K562 (cell line): ENCODE results near the gene TFAP2A. TPM values are rescaled to one million over a fixed set of nuclear protein-coding genes. Genes with fewer than 3 reads are reported as not detected.

Source experiments
- CC2D1A ChIP-seq: fragments of 450-650 bp; IDR thresholded peaks from 2 replicates; pipeline ENCODE4 v1.6.1; 2017; ENCODE audit warnings: mild to moderate bottlenecking
- HNRNPUL1 ChIP-seq: fragments of 200-400 bp; formaldehyde crosslinking; IDR thresholded peaks from 2 replicates; pipeline ENCODE4 v1.6.1; 2017; ENCODE audit warnings: low read length
- KDM5B ChIP-seq: fragments of 200-600 bp; sonication (generic); IDR thresholded peaks from 2 replicates; pipeline ENCODE4 v1.6.1; 2012; ENCODE audit warnings: low read depth, mild to moderate bottlenecking, moderate library complexity, low read length, control low read depth, inconsistent platforms; ENCODE audit not compliant: insufficient replicate concordance
- MAZ ChIP-seq, 2 experiments: fragments of 450-650 bp in 1 of 2; sonication (generic) in 1 of 2; formaldehyde crosslinking; IDR thresholded peaks in 1 of 2; conservative IDR thresholded peaks in 1 of 2; 2 replicates each; pipeline versions ENCODE4 v1.4.0 to v1.5.0; 2020; ENCODE audit warnings: mild to moderate bottlenecking in 1 of 2, missing genetic modification reagents in 1 of 2
- MIER1 ChIP-seq: fragments of 450-650 bp; IDR thresholded peaks from 2 replicates; pipeline ENCODE4 v1.6.1; 2016; ENCODE audit warnings: antibody characterized with exemption, mild to moderate bottlenecking, low read depth
- MXI1 ChIP-seq: IDR thresholded peaks from 2 replicates; pipeline ENCODE4 v1.6.1; 2011; ENCODE audit warnings: low read depth, mild to moderate bottlenecking, improper control_type of control experiment, low read length
- NFRKB ChIP-seq: fragments of 450-650 bp; IDR thresholded peaks from 2 replicates; pipeline ENCODE4 v1.6.1; 2016; ENCODE audit warnings: low read depth
- NR2F6 ChIP-seq: fragments of 450-650 bp; formaldehyde crosslinking; IDR thresholded peaks from 2 replicates; pipeline ENCODE4 v1.4.0; 2020; ENCODE audit warnings: mild to moderate bottlenecking
- polyA plus RNA-seq, 8 experiments: library from polyadenylated mRNA; depleted of rRNA in 4 of 8; stranded (reverse) in 5 of 8; unstranded in 3 of 8; fragments of >200 nt; fragmentation: Nextera tagmentation in 2 of 8; fragmentation: Illumina TruSeq in 1 of 8; extraction: Ambion mirVana in 2 of 8; extraction: Trizol in 1 of 8; gene quantifications; 2 replicates each; pipeline versions ENCODE4 v1.2.1 to v1.2.3, GENCODE V29; 2011 to 2014; ENCODE audit warnings: inconsistent platforms in 1 of 8, missing spikeins in 1 of 8
- total RNA-seq, 7 experiments: library from RNA; depleted of rRNA in 6 of 7; stranded (reverse); fragments of >200 nt in 6 of 7; fragmentation: Illumina TruSeq in 2 of 7; extraction: Trizol in 2 of 7; gene quantifications; 2 replicates each; pipeline versions ENCODE4 v1.2.1 to v1.2.3, GENCODE V29; 2011 to 2021; ENCODE audit warnings: low replicate concordance in 1 of 7
- TF ChIP-seq, protein P1 (sequence below), 2 experiments: fragments of 150-350 bp in 1 of 2; IDR thresholded peaks; 2 replicates each; pipeline ENCODE4 v1.6.1; 2012 to 2016; ENCODE audit warnings: low read depth in 2 of 2, low read length in 2 of 2, mild to moderate bottlenecking in 1 of 2, moderate library complexity in 1 of 2
- TF ChIP-seq, protein P2 (sequence below), 2 experiments: fragments of 250-450 bp in 1 of 2; fragments of 450-650 bp in 1 of 2; sonication (Bioruptor Pico) in 1 of 2; IDR thresholded peaks; 2 replicates each; pipeline versions ENCODE4 v1.6.1 to v1.8.0; 2016 to 2021; ENCODE audit warnings: mild to moderate bottlenecking in 2 of 2, moderate library complexity in 2 of 2, missing compliant biosample characterization in 1 of 2, missing genetic modification characterization in 1 of 2

The TFAP2A gene
- total and polyA plus RNA-seq, 9 of the 15 experiments (the other 6 are each of a cell fraction or from before 2014, with no cell fraction given): 0.14 to 0.53 (median 0.19) TPM; not detected in 1

DNA sequence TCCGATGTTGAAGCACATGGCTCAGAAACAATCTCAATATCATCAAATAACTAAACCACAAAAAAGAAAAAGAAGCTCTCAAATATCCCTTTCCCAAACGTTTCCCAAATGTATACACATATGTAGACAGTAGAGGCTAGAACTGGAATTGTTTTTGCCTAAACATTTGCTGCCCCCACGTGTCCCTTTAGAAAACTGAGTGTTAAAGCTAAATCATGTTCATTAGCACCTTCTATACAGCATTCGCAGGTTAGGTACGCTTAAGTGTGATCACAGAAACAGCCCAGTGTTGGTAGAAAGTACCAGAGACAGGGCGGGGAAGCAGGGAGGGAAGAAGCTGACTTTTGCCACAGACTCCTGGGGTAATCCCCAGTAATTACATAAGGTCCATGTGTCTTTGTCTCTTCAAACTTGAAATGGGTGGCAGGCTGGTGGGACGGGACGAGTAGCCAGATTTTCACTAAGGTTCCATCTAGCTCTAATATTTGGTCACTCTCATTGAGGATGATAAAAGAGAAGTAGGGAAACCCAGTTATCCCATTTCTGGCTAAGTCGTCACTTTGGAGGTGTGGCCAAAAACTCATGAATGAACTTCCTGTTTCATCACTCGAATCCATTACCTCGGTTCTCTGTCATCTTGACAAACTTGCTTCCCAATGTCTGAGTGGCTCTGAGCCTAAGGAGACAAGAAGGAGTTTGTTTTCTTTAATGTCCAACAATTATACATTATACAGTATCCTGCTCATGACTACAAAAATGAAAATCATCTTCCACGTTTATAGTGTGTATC, 15.0 kb upstream of the TFAP2A start (continued):
- TF ChIP-seq, protein P1, sequence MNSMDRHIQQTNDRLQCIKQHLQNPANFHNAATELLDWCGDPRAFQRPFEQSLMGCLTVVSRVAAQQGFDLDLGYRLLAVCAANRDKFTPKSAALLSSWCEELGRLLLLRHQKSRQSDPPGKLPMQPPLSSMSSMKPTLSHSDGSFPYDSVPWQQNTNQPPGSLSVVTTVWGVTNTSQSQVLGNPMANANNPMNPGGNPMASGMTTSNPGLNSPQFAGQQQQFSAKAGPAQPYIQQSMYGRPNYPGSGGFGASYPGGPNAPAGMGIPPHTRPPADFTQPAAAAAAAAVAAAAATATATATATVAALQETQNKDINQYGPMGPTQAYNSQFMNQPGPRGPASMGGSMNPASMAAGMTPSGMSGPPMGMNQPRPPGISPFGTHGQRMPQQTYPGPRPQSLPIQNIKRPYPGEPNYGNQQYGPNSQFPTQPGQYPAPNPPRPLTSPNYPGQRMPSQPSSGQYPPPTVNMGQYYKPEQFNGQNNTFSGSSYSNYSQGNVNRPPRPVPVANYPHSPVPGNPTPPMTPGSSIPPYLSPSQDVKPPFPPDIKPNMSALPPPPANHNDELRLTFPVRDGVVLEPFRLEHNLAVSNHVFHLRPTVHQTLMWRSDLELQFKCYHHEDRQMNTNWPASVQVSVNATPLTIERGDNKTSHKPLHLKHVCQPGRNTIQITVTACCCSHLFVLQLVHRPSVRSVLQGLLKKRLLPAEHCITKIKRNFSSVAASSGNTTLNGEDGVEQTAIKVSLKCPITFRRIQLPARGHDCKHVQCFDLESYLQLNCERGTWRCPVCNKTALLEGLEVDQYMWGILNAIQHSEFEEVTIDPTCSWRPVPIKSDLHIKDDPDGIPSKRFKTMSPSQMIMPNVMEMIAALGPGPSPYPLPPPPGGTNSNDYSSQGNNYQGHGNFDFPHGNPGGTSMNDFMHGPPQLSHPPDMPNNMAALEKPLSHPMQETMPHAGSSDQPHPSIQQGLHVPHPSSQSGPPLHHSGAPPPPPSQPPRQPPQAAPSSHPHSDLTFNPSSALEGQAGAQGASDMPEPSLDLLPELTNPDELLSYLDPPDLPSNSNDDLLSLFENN (IDR thresholded peaks at IDR 0.05; ENCODE audit: low read depth in 2 of 2, low read length in 2 of 2): peak in 1 of 2 experiments; percentile 68; a peak in 2 of 4 replicates
- TF ChIP-seq CC2D1A: peak; percentile 69; the same call in 1 of the 2 replicates
- TF ChIP-seq, protein P2, sequence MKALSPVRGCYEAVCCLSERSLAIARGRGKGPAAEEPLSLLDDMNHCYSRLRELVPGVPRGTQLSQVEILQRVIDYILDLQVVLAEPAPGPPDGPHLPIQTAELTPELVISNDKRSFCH (CRISPR knock-in tag; IDR thresholded peaks at IDR 0.05): no peak
- TF ChIP-seq, protein P2 (tag; IDR thresholded peaks at IDR 0.05): no peak
- TF ChIP-seq NFRKB: 0 out of 2 replicates have a peak, but pooled peaks have one; percentile 44
- no peak for TF ChIP-seq HNRNPUL1
- no peak for TF ChIP-seq NR2F6 (CRISPR knock-in tag)
- TF ChIP-seq MAZ (CRISPR knock-in tag; conservative IDR thresholded peaks at IDR 0.05 in 1 of 2, IDR thresholded peaks at IDR 0.05 in 1 of 2): 0 out of 4 replicates have a peak, but pooled peaks of 1 of the 2 experiments have one; percentile 7
- TF ChIP-seq MXI1: no peak
- no peak for TF ChIP-seq KDM5B
- TF ChIP-seq MIER1: no peak
- TF ChIP-seq, all 486 proteins: peak for 58
